NCI-H2196 (cell line): ENCODE data around the gene VPS37C.
"Not testable (repeated sequence)": the region's sequence is repeated elsewhere in the genome, so short reads cannot be mapped to it uniquely, and the experiment has no call there.

Source experiments
- DNase-seq: peaks from one replicate; lab custom pipeline; 2025; ENCODE audit not compliant: unreplicated experiment; lab: John Stamatoyannopoulos, UW

Gene VPS37C

GRCh38 chr11:61161190-61162091 lies at the start of gene VPS37C:
Gene VPS37C, minus strand, starts transcription at chr11:61161426. Its CDS starts 22,597 bp downstream, at chr11:61138829.
- peak; percentile 93 for DNase-seq

- DNase-seq = not testable (repeated sequence)
Observed at GRCh38 chr11:61210629-61211028, 49.4 kb upstream of the VPS37C start.

- DNase-seq = not testable (repeated sequence)
Observed at GRCh38 chr11:61207636-61208310, 46.5 kb upstream of the VPS37C start.

GRCh38 chr11:61204502-61205059 lies 43.4 kb upstream of the VPS37C start:
- not testable (repeated sequence) for DNase-seq

- DNase-seq = not testable (repeated sequence)
Observed at GRCh38 chr11:61203873-61204272, 42.6 kb upstream of the VPS37C start.

GRCh38 chr11:61202950-61203746 lies 41.9 kb upstream of the VPS37C start, which contains the start of gene PGA3:
Gene PGA3, plus strand, starts transcription at chr11:61203515. Its CDS starts 50 bp downstream, at chr11:61203565.
- DNase-seq = not testable (repeated sequence)

GRCh38 chr11:61201476-61201875 lies 40.2 kb upstream of the VPS37C start:
- DNase-seq = no peak

- no peak for DNase-seq
Observed at GRCh38 chr11:61198948-61199523, 37.8 kb upstream of the VPS37C start.

- DNase-seq = no peak
Observed at GRCh38 chr11:61198361-61198760, 37.1 kb upstream of the VPS37C start.

GRCh38 chr11:61195719-61196118 lies 34.5 kb upstream of the VPS37C start:
- DNase-seq = no peak

- no peak for DNase-seq
Observed at GRCh38 chr11:61194981-61195695, 33.9 kb upstream of the VPS37C start.

- DNase-seq = no peak
Observed at GRCh38 chr11:61194169-61194671, 33.0 kb upstream of the VPS37C start.

- no peak for DNase-seq
Observed at GRCh38 chr11:61193596-61193995, 32.4 kb upstream of the VPS37C start.

GRCh38 chr11:61189933-61190332 lies 28.7 kb upstream of the VPS37C start:
- no peak for DNase-seq

- peak; percentile 86 for DNase-seq
Observed at GRCh38 chr11:61187505-61188130, 26.4 kb upstream of the VPS37C start.

GRCh38 chr11:61186504-61186903 lies 25.3 kb upstream of the VPS37C start:
- no peak for DNase-seq

- no peak for DNase-seq
Observed at GRCh38 chr11:61183645-61184044, 22.4 kb upstream of the VPS37C start.

- DNase-seq = no peak
Observed at GRCh38 chr11:61181489-61181888, 20.3 kb upstream of the VPS37C start.

GRCh38 chr11:61180205-61180604 lies 19.0 kb upstream of the VPS37C start:
- not testable (repeated sequence) for DNase-seq
